Cerebellar nuclear complex (tissue), 1 donor: Measurements from ENCODE around the gene POU2F1.
"Not testable (repeated sequence)": the region's sequence is repeated elsewhere in the genome, so short reads cannot be mapped to it uniquely, and the experiment has no call there.

Experiments used
- DNase-seq, 2 experiments: peaks; one replicate each; lab custom pipeline; 2025; lab: John Stamatoyannopoulos, UW

POU2F1 gene

DNA sequence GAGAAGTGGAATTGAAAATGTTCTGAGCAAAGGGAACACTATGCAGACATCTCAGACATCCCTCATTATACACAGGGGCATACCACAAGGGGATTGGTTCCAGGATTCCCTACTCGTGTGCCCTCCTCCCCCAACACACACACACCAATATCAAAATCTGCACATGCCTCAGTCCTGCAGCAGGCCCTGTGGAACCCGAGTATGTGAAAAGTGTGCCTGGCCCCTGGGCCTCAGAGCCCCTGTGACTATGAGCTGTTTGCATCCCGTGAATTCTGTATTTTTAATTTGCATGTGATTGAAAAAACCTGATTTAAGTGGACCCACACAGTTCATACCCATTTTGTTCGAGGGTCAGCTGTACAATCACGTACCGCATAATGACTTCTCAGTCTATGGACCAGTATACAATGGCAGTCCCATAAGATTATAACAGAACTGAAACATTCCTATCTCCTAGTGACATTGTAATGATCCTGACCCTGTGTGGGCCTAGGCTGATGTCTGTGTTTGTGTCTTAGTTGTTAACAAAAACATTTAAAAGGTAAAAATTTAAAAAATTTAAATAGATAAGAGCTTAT, 11.3 kb downstream of the POU2F1 start:
- DNase-seq = no peak

DNA sequence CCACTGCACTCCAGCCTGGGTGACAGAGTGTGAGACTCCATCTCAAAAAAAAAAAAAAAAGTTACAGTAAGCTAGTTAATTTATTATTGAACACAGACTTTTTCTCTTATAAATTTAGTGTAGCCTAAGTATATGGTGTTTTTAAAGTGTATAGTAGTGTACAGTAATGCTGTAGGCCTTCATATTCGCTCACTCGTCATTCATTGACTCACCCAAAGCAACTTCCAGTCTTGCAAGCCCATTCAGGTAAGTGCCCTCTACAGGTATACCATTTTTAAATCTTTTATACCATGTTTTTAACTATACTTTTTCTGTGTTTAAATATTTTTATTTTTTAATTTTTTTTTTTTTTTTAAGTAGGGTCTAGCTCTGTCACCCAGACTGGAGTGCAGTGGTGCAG, 12.1 kb downstream of the POU2F1 start:
- DNase-seq = no peak

DNA sequence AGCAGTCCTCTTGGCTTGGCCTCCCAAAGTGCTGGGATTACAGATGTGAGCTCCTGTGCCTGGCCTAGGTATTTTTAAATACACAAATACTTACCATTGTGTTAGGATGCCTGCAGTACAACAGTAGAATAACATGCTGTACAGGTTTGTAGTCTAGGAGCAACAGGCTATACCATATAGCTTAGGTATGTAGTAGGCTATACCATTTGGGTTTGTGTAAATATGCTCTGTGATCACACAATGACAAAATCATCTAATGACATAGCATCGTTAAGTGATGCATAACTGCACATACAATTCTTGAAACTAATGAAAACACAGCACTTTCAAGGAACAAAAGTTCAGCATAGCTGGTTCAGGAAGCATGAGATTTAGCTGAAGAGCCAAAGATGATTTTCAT, 12.7 kb downstream of the POU2F1 start:
- no peak for DNase-seq

DNA sequence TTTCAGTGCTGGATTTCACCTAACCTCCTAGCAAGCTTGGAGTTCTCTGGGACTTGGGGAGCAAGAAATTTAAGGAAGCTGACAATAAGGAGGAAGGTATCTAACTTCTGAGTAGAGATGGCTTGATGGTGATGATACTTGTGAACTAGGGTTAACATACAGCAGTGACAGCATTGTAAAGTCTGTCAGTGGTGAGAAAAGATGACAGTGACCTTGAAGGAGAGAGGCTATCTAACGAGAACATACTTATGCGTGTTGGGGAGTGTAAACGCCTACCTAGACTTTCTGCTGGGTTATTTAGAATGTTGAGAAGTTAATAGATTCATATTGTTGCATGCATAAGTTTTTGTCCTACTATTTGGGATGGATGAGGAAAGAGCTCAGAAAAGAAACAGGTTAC, 16.3 kb downstream of the POU2F1 start:
- no peak for DNase-seq

DNA sequence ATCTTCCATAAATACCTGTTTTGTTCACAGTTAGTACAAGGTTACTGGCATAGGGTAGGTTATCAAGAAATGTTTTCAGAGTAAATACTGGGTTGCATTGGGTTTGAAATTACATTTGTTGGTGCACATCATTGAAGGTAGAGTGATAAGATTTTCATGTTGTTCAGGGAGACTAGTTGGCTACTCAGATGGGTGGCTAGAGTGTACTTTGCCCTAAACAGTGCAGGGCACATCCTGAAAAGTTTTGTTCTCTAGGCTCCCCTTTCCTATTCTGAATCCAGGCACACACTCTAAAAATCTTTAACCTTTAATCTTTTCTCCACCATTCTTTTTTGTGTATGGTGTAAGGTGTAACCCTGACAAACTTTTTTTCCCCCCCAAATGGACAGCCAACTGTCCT, 18.0 kb downstream of the POU2F1 start:
- no peak for DNase-seq

DNA sequence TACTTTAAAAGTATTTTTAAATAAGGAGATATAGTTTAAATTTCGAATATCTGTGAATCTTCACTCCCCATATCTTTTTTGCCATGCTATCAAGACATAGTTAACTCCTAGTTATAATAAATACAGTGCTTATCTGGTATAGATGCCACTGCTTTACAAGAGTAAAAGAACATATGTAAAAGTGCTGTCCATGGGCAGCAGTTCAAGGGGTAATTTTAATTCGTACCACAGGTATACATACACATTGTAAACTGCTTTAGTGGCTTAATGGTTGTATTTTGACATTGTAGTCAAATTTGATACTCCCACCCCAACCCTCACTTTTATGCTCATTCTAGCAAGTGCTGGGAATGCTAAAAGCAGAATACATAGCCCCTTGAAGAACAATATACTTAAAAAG, 18.6 kb downstream of the POU2F1 start:
- DNase-seq = no peak

DNA sequence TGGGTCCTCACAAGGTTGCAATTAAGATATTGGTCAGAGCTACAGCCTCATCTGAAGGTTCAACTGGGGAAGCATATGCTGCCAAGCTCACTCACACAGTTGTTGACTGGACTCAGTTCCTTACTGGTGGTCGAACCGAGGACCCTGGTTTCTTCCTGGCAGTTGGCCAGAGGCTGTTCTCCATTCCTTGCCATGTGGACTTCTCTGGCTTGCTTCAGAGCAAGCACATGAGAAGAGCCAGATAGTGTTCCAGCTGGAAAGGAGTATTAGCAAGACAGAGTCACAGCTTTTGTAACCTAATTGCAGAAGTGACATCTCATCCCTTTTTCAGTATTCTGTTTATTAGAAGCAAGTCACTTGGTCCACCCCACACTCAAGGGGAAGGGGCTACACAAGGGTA, 23.6 kb downstream of the POU2F1 start:
- DNase-seq = no peak

DNA sequence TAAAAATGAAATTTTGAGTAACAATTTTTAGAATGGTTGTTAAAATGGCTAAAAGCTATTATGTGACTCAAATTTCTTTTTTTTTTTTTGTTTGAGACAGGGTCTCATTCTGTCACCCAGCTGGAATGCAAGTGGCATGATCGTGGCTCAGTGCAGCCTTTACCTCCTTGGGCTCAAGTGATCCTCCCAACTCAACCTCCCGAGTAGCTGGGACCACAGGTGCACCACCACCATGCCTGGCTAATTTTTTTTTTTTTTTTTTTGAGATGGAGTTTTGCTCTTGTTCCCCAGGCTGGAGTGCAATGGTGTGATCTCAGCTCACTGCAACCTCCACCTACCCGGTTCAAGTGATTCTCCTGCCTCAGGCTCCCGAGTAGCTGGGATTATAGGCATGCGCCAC, 24.5 kb downstream of the POU2F1 start:
- not testable (repeated sequence) for DNase-seq

DNA sequence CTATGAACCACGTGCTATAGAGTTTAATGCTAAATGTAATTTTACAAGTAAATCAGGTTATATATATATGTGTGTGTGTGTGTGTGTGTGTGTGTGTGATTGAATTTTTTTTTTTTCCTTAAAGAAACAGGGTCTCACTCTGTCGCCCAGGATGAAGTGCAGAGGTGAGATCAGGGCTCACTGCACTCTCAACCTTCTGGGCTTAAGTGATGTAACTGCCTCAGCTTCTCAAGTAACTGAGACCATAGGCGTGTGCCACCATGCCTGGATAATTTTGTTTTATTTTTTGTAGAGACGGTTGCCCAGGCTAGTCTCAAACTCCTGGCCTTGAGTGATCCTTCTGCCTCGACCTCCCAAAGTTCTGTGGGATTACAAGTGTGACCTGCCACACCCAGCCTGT, 26.3 kb downstream of the POU2F1 start:
- no peak for DNase-seq

DNA sequence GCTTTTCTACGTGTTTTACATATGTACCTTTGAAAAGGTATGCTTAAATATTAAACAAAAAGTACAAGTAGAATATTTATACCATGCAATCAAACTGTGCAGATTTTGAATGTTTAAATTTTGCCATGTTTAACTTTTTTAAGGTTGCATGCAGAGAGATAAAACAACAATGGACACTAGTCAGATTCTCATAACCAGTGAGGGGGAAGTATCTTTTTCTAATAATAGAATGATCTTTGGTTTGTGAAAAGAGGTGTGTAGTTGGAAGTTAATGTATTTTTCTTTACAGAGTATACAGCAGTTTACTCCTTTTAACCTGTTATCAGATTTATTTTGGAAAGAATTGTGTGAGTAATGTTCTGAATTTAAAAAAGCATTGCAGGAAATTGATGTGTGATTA, 27.1 kb downstream of the POU2F1 start:
- no peak for DNase-seq

DNA sequence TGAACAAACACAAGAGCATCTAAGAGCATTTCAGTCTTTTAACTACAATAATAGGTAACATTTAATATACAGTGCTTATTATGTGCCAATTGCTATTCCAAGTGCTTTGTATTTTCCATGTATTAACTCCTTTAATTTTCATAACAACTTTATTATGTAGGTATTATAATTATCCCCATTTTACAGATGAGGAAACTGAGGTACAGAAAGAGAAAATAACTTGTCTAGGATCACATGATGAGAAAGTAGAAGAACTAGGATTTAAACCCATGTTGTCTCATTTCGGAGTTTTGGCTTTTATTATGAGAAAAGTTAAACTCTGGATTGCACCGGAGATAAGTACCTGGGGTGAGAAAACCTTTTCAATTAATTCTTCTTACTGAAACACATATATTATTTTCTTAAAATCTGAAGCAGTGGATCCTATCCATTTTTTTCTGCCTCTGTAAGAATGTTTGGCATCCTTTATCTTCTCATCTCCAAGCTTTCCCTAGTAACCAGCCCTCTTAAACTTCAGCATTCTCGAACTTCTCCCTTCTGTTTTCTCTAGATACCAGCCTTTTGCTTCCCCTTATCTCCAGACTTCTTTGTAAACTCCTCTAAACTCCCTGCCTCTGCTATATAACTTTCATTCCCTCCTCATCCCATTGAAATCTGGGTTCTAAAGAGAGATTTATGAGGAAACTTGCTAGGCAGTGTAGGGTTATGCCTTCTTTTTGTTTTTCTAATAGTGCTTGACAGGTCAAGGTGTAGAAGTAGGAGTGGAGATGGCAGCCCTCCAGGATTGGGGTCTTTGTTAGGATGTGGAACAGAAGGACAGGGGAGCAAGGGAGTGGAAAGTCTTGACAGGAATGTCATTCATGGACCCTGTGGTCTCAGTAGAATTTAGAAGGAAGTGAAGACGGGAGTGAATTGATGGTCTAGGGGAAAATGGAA, 28.3 kb downstream of the POU2F1 start:
- DNase-seq = no peak

DNA sequence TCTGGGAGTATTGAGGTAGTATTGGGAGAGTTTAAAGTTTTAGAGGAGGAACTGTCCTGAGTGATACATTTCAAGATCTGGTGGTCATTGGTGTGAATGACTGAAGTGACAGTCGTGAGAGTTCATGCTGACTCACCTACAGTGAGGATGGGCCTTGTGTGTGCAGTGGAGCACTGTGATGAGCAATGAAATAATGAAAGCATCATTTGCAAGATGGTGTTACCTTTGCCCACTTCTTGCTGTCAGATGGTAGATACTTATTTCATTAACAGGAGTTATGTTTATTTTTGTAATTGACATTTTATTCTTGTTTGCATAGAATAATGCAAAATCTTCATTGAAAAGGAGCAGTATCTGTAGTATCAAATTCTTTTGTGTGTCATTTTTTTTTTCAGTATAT, 29.0 kb downstream of the POU2F1 start:
- no peak for DNase-seq

DNA sequence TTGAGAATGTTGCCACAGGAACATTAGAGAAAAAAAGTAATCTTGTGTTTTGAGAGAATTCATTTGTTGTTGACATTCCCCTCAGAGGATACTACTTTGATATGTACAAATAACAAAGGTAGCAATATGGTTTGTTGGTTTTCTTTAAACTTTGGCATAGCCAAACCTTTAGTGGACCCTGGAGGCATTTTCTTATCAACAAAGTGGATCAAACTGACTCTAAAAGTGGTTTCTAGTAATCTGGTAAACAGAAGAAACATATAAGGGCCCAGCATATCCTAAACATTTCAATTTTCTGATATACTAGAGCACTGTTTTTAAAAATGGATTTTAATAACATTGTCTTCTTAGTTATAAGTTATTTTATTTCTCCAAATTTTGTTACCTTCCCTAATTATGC, 29.8 kb downstream of the POU2F1 start:
- DNase-seq = no peak

DNA sequence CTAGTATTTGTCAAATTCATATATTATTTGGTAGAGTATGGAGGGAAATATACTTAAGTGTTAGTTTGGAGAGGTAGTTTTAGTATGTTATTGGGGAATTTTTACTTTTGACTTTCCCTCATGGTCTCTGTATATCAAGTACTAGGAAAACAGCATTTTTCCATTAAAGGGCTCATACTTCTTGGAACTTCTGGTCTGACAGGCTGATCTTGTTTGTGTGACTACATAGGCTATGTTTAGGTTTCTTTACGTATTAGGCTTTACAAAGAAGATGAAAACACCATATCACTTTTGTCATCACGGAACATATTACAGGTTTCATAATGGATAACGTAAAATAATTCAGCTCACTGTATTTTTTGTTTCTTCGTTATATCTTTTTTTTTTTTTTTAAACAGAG, 30.8 kb downstream of the POU2F1 start:
- no peak for DNase-seq

DNA sequence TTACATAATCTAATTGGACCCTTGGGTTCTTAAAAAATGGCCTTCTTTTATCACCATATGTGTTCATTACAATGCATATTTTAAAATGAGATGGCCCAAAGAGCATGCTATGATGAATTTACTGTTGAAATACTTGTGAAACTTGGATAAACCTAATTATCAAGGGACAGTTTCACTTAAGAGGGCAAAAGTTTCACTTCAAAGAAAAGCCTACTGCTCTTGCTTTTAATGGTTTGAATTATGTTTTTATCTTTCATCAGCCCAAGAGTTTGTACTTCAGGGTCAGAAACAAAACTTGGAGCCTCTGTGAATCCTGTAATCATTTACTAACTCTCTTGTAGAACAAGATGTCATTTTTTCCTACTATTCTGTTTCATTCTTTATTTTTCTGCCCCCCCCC, 32.3 kb downstream of the POU2F1 start:
- no peak for DNase-seq

DNA sequence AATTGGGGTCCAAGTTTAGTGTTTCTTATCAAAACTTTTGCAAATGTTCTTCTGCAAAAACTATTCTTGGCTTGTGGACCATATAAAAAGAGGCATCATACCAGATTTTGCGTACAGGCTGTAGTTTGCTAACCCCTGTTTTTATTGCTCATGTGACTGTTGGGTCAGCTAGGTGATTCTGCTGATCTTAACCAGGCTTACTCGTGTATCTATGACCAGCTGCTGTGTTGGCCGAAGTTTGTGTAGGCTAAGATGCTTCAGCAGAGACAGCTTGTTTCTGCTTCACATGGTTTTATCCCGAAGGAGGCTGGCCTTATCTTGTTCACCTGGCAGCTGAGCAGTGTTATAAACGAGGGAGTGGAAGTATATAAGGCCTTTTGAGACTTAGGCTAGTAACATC, 38.2 kb downstream of the POU2F1 start:
- no peak for DNase-seq

DNA sequence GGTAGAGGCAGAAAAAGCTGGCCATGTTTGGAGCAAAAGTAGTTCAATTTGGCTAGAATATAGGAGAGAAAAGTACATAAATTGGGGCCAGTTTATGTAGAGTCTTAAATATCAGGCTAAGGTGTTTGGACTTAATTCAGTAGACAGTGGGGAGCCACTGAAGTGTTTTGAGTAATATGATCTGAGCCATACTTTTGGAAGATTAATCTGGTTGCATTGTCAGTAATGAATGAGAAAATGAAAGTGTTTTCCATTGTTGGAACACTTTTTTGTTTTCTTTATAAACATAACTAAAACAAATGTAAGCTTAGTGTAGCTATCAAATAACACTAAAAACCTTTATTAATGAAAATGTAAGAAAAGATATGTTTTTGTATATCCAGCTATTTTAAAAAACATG, 42.1 kb downstream of the POU2F1 start:
- DNase-seq = no peak

DNA sequence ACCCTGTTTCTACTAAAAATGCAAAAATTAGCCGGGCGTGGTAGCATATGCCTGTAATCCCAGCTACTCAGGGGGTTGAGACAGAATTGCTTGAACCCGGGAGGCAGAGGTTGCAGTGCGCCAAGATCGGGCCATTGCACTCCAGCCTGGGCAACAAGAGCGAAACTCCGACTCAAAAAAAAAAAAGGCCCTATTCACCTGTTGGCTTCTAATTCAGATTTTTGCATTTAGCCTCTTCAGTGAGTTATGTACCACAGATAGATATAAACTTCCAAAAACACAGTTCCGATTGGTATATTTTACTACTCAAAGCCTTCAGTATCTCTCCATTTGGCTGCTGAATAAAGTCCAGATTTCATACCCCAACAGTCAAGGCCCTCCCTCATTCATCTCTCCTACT, 42.7 kb downstream of the POU2F1 start:
- DNase-seq = no peak

DNA sequence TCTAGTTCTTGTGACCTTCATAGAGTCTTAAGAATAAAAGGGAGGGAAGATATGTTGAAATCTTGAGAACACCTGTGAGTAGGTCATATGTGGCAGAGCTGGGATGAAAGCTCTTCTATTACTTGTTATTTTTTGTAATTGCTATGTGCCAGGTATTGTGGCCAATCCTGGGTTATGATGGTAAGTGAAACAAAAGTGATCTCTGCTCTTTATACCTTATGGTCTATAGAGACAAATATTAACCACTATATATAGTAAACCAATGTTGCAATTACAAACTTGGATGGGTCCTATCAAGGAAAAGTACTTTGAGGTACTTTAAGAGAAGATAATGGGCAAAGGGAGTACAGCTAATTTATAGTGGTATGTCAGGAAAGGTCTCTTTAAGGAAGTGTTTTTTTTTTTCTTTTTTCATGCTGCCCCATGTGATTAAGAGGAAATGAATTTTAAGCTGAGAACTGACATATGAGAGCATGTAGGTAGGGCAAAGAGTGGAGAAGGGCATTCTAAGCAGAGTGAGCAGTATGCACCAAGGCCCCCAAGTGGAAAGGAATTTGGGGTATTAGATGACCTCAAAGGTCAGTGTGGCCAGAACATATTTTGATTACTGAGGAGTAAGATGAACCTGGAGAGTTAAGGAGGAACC, 43.3 kb downstream of the POU2F1 start:
- no peak for DNase-seq

DNA sequence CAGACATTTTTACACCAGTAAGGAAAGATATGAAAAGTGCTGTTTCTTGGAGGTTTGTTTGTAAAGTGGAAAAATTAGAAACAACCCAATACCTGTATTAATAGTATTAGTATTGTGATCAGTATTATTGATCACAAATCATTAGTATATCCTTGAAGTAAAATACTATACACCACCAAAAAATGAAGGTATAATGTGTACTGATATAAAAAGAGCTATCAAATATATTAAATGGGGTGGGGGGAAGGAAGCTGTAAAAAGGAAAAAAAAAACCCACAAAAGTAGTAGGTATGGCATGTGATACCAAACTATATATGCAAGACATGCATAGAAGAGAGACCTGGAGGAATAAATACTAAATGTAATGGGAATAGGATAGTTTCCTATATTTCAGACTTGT, 46.3 kb downstream of the POU2F1 start:
- no peak for DNase-seq

DNA sequence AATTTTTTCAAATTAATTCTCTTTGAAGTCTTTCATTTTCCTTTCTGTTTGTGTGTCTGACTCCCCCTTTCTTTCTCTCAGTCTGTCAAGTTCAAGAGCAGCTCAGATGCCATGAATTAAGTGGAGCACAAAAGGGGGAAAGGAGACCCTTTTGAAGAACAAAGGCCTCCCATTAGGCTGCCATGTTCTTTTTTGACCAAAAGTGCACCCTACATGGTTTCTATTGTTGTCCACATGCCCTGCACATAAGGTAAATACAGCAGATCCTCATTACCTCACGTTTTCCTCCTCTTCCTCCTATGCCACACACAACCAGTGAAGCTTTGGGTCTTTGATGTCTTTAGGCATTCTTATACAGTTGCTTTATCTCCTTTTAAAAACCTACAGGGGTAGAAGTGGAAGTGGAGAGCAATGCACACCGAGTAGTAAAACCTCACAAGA, 47.7 kb downstream of the POU2F1 start:
- no peak for DNase-seq

DNA sequence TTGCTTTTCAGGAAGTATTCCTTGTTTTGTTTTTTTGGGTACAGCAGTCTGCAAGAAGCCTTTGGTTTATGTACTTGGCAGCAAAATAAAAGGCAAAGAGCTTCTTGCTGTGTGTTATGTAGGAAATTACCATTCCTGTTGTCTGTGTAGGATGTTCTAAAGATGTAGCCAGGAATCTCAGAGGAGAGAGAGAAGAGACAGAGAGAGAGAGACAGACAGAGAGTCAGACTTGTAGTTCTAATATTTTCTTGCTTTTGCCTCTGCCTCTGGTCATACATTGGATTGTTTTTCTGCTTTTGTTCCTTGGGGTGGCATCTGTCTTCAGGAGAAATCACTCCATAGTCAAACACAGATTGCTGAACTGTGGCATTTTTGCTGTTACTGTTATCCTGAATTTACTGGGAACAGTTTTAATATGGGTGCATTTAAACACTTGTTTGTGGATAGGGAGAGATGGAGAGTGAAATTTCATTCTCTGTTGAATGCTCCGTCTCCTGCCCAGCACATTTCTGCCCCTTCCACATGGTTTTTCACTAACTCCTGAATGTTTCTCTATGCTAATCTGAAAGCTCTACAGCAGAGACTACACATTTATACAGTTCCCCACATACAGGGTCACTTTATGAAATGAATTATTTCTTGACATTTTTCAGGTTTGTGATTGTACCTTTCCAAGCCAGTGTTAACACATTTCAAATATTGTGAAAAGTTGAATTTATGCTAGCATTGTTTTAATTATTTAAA, 49.8 kb downstream of the POU2F1 start:
- DNase-seq = no peak
